Islet precursor cell (in vitro differentiated cells): Measurements from ENCODE around the gene PLD1.

Source experiments
- DNase-seq: peaks from one replicate; pipeline ENCODE4 v3.0.0-alpha.2; 2018

PLD1 gene

DNA sequence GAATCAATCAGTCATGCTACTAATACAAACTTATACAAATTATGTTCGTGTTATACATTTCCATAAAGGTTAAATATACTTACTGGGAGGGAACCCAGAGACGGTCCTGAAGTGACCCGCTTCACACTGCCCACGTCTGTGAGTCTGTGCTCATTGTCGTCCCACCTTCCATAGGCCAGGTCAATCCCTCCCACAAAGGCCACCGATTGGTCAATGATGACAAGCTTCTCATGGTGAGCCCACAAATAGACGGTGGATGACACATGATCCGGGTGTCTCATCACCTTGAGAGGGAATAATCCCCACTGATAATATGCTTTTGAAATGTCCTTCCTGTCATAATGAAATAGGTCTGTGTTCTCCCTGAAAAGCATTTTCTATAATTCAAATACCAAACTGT is 121.7 kb downstream of the PLD1 start:
- no peak for DNase-seq

DNA sequence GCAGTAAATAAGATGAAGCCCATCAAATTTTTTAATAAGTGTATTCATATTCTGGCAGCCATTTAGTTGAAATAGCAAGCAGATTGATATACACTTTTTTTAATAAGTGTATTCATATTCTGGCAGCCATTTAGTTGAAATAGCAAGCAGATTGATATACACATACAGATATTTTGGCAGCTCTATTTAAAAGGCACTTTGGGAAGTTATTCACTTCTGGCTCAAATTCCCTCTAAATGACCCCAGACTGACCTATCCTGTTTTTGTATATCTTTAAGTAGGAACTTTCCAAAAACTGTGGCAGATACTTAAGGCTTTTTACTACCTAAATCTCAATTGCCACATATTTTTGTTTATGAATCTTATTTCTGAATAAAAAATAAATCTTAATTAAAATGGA is 122.3 kb downstream of the PLD1 start:
- DNase-seq = no peak

DNA sequence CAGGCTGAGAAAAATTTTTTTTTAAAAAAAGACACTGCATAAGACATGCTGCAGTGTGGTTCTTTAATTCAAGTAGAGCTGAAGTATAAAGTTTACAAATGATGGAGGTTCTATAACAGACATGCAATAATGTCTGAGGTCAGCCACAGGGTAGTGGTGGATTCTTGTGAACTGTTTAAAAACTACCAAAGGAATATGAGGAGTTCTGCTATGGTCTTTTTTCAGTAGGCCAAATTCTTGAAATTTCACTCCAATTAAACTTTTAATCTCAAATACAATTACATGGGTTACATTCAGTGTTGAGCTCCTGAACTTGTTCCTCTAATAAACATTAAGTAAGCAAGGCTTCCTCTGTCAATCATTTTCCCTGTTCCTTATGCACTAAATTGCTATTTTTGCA is 122.7 kb downstream of the PLD1 start:
- DNase-seq = no peak

DNA sequence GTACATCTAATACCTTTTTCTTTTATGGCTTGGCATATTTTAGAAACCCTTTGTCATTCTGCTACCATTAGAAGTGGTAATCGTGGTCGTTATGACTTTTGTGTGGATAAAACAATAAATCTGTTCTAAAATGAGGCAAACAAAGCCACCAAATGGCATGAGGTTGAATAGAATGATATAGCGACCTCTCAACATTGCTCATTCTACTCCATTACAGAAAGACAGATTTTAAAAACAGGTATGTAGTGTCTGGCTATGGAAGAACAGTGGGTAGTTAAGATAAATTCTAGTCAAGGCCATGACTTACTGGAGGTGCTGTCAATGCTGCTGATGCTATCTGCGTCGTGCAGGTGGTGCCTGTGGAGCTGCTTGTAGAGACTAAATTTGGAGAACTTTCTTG is 123.2 kb downstream of the PLD1 start:
- no peak for DNase-seq

DNA sequence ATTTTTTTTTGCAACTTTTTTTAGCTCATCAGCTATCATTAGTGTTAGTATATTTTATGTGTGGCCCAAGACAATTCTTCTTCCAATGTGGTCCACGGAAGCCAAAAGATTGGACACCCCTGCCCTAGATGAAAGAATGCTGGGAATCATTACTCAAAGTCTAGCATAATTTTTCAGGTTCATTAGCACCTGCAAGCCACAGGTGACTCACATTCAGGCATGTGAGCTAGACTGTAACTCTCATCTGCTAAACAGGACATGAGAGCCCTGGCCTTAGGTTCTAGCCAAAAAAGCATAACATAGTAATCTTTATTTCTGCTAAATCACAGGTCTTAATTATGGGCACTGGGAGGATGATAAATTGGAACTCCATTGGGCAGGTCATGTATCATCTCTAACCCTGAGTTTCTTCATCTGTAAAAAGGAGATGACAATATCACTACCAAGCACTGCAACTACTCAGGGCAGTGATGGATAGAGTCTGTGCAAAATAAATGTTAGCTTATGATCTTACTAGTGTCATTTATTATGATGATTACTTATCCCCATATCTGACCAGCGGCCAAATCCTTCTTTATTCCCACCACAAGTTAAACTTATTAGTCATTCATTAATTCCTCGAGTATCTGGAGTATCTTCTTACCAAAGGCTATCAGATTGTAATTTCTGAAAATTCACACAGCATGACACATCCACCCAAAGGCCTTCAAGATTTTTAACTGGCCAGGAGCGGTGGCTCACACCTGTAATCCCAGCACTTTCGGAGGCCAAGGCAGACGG is 125.0 kb downstream of the PLD1 start:
- DNase-seq = no peak

DNA sequence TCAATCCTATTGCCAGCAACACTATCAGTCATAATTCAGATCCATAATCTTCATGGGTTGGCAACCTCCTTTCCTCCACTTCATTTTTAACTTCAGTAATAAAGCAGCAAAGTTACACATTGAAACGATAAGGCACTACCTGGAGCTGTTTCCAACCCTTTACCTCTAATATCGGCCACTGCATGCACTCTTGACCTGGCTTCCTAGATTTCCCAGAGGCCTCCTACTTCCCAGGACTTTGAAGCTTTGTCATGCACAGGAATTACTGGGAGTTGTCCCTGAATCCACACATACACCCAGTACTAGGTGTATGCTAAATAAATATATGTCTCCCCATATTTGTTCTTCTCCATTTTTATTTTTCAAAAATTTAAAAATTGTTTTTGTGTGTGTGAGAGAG is 126.1 kb downstream of the PLD1 start:
- no peak for DNase-seq

DNA sequence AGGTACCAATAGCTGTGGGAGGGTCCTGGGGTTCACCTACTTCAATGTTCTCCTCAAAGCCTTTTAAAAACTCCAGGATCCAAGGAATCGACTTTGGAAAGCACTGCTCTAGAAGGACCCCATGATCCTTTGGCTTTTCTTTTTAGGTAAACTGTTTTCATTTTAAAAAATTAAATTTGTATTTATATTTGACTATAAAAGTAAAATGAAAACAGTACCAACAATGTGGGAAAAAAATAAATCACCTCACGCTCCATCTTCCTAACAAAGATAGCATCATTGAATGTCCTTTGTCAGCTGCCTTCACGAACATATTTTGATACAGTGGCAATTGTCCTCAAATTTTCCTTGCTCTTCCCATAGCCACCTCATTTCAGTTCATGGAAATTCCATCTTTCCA is 127.5 kb downstream of the PLD1 start:
- no peak for DNase-seq

DNA sequence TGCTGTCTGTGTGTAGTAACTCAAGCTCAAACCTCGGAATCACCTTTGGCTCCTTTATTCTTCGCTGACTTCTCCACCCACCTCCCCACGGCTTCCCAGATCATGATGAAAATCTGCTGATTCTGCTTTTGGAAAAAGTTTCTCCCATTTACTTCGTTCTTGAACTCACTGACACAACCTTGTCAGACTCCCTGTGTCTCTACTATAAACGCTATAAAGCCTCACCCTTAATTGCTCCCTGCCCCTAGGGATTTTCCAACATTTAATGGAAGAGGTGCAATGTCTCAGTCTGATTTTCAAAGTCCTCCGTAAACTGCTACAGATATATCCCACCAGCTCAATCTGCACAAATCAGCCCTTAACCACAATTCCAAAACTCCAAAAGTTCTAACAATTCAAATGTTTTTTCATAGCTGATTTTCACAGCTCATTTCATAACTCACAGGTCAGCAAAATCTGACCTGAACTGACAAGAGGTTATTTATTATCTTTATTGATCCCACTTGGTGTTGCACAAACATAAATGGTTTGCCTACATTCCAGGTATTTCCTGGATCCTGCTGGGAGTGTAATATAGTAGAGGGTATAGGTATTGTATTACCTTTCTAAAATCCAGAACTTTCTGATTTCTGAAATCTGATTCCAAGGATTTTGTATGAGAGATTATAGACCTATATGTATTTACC is 129.4 kb downstream of the PLD1 start:
- no peak for DNase-seq

DNA sequence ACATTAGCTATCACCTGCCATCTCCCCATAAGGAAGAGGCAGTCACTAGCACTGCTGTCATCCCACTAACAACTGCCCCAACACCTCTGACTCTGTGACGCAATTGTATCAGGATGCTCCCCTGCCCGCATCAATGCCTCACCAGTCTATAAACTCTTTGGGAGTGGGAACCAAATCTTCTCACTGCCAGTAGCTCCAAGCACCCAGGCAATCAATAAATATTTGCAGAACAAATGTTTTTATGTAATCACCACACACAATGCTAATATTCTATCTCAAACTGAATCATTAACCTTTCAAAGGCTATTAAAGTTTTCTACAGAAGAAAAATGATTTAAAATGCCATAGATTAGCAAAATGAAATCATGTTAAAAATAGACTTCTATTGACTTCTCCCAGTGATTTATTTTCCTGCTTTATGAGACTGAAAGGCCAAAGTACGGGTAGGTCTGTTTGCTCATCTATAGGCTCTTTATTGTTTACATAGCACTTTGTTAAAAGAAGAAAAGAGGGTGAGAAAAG is 131.3 kb downstream of the PLD1 start:
- no peak for DNase-seq

DNA sequence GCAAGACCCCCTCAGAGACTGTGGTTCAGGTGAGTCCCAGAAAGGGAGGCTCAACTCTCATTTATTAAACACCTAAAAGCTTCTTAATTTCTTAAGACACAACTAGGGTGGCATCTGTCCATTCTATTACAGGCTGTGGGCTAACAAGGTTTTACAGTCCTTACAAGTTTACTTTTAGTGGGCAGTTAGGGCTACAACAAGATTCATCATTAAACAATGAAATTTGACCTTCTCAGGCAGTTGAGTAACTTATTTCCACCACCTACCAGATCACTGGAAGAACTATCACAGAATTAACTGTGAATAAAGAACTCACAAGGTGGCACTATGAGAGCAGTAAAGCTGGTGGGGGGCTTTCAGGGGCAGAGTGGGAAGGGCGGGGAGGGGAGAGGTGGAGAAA is 132.6 kb downstream of the PLD1 start:
- no peak for DNase-seq

DNA sequence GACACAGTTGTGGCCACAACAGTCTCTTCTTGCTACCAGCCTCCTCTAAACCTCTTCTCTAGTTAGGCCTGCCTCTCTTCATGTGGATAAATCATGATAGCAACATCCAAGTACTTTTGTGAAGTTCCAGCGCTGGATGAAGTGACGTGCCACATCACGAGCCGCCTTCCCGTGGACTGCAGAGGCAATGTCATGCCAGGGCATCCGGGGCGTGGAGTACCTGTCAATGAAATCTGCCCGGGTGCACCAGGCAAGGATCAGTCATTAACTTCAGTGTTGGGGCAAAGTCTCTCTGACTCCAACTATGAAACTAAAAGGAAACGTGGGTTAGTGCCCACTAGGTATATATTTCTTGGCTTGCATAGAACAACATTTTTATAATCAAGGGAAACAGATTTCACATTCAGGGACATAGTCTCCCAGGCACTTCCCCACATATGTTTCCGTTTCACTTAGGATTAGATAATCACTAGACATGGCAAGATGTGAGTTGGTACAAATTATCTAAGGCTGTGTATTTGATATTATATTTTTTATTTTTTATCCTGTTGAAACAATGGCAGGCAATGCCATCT is 133.6 kb downstream of the PLD1 start:
- DNase-seq = no peak

DNA sequence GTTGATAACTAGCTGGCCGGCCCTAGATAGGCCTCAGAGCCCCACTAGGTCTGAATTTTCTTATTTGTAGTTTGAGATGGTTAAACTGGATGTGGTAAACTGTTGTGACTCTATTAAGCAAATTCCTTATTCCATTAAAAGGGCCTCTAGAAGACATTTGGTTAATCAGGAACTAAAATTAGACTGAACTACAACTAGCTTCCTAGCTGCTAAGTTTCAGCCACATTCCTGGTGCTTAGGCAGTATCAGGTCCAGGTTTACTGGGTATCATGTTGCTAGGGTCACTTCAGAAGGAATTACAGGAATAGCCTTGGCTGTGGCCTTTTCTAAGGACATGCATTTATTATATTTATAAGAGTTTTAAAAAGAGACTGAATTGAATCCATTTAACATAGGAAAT is 136.3 kb downstream of the PLD1 start:
- no peak for DNase-seq

DNA sequence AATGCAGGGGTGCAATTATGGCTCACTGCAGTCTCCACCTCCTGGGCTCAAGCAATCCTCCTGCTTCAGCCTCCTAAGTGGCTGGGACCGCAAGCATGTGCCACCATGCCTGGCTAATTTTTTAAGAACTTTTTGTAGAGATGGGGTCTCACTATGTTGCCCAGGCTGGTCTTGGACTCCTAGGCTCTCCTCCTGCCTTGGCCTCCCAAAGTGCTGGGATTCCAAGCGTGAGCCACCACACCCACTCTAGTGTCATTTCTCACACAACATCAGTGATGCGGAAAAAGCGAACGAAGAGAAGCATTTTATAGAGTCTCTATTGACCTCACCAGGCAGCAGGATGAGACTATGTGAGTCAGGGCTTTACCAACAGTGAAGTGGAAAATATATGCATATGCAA is 137.7 kb downstream of the PLD1 start:
- no peak for DNase-seq

DNA sequence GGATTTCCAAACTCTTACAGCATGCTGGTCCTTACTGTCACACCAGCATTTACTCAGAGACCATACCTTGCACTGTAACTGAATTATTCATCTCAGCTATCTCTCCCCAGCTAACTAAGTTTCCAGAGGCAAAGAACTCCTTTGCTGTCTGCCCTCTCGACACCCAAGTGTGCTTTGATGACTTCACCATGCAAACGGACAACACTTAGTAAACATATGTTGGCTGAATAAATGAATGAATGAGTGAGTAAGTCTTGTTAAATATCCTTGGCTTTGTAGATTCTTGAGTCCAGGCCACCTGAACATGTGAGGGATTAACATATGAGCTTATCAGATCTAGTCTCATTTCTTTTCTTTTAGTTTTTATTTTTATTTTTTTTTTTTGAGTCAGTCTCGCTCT is 138.2 kb downstream of the PLD1 start:
- no peak for DNase-seq

DNA sequence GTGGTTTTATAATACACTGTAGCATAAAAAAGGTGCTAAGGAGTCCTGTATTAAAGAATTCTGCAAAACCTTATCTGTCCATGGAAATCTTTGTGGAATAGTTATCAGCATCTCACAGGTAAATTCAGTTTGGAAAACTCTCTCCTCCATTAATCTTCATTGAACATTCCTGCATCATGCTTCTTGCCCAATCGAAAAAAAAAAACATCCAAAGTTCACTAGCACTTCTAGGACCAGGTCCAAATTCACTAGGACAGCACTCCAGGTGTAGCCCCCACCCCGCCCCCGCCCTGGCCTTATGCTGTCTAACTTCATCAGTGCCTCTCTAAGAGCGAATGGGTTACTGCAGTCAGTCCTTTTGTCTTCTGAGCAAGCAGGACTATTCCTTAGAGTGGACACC is 138.6 kb downstream of the PLD1 start:
- DNase-seq = no peak

DNA sequence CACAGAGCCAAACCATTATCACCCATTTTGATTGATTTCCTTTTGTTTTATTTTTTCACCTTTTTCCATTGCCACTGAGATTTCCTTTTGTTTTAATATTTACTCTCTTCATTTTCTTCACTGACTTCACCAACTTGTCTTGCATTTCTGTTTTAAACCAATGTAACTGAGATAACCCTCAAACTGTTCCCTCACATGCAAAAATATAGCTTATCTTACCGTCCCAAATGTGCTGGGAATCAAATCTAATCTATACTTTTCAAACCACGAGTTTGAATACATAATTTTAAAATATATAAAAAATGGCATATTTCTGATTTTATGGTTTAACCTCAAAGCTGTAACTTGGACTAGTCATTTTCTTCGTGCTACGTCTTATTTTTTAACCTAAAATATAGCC is 143.8 kb downstream of the PLD1 start:
- no peak for DNase-seq

DNA sequence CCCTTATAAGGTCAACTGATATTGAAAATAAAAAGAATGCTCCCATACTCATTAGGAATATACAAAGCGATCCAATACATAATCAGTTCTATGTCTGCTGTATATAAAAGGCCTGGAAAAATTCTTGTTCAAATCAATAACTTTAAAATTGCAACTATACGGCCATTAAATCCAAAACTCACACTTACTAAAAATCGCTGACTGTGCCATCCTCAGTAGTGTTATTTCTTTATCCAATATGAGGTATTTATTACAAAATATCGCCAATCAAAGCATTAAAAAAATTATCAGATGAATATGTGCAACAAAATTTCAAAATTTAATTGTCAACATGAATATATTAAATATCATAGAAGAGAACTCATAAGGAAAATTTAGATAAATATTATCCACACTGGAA is 146.5 kb downstream of the PLD1 start:
- no peak for DNase-seq

DNA sequence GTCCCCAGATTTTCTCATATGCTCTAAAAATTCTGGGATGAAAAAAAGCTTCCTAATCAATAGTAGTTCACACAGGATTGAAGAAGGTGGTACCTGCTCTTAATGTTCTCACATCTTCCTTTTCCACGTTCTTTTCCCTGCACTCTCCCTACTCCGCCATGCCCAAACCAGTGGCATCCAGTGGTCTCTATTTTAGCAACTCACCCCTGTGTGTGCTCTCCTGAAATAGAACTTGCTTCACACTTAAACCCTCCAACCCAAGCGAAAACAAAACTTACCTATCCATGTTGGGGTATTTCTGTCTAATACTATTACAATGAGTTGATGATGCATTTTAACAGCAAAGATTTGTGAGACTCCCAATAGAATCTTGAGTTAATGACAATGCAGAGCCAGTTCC is 148.8 kb downstream of the PLD1 start:
- DNase-seq = no peak

DNA sequence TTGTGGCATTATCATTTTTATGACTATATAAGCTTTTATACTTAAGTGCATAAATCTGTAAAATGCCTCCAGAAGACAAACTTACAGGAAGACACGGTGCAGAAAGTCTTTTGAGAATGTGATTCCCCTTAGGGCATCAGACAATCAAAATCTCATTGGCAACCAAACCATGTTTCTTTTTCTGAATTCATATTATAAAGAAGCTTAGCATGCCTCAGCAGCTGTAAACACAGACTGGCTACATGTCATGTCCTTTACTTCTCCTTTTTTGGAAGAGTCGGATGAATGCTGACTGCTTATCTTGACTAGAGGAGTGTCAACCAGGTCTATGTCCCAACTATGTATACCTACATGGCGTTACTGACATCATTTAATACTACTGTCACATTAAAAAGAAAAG is 150.1 kb downstream of the PLD1 start:
- DNase-seq = no peak

DNA sequence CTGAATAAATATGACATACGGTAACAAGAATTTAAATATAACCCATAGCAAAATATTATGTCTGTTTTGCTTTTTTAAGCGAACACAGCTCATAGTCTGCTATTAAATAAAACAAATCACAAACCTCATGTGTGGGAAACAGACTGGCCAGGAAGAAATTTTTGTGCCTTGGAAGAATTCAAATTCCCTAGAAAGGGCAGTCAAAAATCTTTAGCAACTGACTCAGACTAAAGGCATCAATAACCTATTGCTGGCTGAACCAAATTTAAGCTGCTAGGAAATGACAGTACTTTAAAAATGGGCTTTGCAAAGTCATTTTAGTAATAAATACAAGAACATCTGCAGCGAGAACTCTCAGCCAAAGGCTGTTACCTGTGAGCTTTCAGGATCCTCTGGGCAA is 151.4 kb downstream of the PLD1 start:
- DNase-seq = no peak

DNA sequence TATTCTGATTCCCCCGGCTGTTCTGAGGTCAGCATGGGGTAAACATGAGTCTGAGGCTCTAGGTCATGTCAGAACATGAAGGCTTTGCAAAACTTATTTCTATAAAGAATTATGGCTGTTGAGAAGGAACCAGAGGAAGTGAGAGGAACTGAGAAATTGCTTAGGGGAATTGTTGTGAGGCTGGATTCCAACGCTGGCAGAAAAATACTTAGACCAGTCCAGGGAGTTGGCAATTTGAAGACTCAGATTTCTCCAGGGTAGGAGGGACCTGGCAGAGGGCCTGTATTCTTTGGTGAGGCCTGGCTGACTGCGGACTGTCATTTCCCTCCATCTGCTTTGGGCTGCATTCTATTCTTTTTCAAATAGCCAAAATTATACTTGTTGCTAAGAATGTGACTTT is 155.5 kb downstream of the PLD1 start:
- no peak for DNase-seq

DNA sequence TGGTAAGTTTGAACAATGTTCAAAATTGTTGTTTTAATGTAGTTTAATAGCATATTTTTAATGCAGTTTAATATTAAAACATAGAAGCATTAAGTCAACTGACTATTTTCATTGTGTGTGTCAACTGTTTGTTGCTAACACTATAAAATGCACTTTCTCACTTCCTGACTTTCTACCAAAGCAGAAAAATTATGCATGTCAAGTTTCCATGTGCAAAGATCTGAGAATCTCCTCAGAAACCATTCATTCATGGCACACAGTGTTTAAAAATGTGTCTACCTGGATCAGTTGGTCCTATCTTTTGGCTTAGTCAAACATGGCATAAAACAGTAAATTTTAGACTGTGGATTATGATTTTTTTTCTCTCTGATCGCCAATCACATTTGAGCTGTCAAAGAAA is 156.0 kb downstream of the PLD1 start:
- DNase-seq = no peak

DNA sequence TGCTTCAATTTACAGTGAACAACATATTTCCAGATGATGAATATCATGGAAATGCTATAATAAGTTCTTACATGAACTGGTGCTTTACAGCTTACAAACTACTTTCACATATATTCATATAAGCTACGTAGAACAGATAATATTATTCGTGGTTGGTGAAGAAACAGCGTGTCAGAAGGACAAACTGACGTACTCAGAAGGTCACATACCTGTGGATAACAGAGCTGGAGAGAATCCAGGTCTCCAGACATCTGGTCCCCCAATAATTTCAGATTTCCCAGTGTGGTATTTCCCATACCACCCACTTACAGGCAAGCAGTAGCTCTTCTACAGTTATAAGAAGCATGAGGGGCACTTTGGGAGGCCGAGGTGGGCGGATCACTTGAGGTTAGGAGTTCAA is 156.6 kb downstream of the PLD1 start:
- DNase-seq = no peak

DNA sequence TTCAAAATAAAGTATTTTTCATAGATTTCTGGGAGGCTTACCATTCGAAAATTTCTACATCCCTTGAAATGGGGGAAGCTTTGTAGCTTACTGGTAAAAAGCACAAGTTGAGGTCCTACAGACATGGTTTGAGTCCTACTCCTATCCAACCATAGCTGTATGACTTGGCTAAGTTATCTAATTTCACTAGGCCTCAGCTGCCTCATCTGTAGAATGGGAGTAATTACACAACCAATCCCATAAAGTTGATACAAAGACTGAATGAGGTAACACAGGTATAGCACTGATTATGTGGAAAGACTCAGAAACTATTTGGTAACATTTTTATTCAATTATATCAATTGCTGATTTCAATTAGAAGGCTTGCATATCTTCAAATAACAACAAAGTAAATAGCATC is 157.4 kb downstream of the PLD1 start:
- DNase-seq = no peak
